ENCODE results near the gene IL20. TPM values are rescaled to one million over a fixed set of nuclear protein-coding genes. Genes with fewer than 3 reads are reported as not detected.

Gene IL20, protein sequence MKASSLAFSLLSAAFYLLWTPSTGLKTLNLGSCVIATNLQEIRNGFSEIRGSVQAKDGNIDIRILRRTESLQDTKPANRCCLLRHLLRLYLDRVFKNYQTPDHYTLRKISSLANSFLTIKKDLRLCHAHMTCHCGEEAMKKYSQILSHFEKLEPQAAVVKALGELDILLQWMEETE
- not detected in 2 replicates for total RNA-seq
- polyA plus RNA-seq (2012): not detected

DNA sequence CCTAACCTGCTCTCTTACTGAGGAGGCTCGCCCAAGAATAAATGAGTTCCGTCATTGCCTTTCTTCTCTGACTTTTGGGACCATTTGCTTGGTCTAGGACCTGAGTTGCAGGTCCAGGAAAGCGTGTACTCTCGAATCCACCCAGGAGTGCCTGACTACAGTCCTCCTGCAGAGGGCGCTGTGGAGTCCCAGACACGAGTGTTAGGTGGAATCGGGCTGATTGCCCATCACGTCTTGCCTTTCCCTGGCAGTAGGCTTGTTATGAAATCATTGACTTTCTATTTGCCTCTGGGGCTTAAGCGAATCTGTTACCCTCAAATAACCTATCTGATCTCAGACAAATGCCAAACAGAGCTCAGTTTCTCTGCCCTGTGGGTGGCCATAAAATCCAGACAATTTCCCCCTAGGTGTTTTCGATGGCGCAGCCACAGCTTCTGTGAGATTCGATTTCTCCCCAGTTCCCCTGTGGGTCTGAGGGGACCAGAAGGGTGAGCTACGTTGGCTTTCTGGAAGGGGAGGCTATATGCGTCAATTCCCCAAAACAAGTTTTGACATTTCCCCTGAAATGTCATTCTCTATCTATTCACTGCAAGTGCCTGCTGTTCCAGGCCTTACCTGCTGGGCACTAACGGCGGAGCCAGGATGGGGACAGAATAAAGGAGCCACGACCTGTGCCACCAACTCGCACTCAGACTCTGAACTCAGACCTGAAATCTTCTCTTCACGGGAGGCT, at the start of gene IL20:
IL20 (plus strand) TSS at position 685 of the 733 bp plus-strand sequence. CDS start 230 bp downstream, outside the sequence.
- peak; percentile 78 for DNase-seq (ENCODE audit: low read depth)

DNA sequence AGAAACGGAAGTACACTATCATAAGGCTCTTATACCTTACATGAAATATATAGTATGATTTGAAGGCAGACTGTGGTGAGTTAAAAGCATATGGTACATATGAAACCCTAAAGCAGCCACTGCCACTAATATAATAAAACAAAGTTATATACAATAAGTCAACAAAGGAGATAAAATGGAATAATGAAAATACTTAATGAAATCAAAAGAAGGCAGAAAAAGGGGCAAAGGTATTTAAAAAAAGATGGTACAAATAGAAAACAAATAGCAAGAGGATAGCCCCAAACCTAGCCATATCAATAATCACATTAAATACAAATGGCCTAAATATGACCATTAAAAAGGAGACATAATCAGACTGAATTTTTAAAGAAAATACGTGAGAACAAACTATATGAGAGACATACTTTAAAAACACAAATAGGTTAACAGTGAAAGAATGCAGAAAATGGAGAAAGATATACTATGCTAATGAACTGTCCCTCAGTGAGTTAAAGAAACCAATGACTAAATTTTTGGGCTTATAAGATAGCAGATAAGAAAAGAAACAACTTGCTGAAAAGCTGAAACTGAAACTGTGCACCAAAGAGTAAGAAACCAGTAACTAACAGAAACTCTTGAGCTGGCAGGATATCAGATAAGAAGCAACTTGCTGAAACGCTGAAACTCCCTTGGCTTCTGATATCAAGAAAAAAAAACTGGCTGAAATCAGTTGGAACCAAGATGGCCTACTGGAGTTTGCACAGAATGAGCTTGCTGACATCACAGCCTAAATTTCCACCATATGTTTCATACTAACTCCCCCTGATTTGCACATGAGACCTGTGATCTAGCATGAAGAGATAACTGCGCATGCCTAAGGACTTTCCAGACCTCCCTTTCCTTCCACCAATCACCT, 48.8 kb upstream of the IL20 start:
- DNase-seq (ENCODE audit: low read depth): no peak

DNA sequence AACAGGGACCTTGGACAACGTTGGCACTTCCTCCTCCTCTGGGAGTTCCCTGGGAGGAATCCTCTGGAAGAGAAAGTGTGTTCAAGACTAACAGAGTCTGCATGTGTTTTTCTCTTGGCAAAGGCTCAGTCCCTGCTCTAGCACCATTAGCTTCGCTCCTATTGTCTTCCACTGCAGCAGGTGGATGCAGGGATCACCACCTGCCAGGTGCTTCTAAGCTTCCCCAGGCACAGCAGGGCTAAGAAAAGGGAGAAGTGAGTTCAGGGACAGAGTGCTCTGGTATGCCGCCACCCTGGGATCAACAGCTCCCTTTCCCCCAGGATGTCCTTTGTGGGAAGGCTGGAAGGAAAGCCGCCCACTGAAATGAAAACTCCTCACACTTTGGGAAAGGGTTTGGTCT, 43.9 kb upstream of the IL20 start:
- DNase-seq (ENCODE audit: low read depth): no peak

DNA sequence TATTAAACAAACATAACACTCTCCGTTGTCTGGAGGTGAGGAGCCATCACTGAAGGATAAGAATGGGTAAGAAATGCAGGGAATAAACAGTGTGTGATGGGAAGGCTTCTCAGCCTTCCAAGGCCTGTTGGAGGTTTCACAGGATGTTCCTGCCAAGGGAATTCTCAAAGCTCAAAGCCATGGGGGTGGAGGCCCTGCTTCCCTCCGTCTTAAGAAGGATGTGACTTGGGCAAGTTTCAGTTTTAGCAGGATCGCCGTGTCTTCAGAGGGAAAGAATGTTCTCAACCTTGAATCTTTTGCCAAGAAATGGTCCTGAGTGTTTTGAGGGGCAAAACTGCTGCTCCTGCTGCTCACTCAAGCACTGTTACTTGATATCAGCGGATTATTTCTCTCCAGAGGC, 41.7 kb upstream of the IL20 start:
- DNase-seq (ENCODE audit: low read depth): no peak

DNA sequence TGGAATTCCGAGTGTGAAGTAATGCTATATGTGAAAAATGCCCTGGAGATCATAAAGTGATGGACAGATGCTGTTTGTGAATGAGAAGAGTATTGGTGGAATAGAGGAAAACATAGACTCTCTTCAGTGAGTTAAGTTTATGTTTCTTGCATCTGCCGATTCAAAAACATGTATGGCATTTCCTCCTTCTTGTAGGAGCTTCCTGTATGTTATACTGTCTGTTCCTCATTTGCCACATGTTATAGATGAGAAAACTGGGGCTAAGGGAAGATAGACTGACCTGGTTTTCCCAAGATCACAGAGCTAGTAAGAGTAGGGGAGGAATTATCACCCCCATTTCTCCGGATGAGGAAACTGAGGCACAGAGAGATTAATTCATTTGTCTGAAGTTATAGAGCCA, 41.1 kb upstream of the IL20 start:
- no peak for DNase-seq (ENCODE audit: low read depth)

DNA sequence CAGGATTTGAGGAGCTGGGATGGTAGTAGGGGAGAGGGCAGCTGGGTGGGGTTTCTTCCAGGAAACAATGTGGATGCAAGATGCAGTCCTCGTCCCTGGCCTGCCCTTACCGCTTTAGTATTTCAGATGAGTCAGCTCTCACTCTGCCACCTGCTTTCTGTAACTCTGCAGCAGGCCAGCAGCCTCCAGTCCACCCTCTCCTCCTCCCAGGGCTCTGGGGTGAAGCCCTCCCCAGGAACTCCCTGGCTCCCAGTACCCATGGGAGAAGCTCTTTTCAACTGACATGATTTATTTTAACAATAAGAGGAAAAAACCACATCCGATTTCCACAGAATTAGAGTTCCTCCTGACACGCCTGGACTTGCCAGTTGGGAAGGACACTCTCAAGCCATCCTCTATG, 39.0 kb upstream of the IL20 start:
- peak; percentile 68 for DNase-seq (ENCODE audit: low read depth)

DNA sequence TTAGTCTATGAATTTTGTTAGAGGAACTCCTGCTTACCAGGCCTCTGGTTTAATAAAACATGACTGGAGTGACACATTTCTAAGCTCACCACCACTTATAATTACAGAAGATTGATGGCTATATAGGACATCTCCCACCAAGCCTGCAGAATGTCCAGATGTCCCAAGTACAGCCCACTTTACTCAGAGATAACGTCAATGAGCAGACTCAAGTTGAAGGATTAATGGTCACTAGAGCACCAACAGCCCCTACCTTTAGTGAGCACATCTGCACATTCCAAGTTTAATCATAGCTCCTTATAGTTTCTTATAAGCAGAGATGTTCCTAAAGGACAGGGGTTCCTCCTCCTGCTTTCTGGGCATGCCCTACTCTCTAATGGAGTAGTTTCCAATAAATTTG, 37.4 kb upstream of the IL20 start:
- no peak for DNase-seq (ENCODE audit: low read depth)

DNA sequence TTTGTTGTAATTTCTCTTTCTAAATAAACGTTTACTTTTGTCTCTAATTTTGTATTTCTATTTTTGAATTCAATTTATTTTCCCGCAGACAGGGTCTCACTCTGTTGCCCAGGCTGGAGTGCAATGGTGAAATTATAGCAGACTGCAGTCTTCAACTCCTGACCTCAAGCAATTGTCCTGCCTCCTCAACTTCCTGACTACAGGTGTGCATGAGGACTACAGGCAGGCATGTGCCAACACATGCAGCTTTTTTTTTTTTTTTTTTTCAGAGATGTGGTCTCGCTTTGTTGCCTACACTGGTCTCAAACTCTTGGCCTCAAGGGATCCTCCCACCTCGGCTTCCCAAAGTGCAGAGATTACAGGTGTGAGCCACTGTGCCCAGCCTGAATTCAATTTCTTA, 36.7 kb upstream of the IL20 start:
- no peak for DNase-seq (ENCODE audit: low read depth)

DNA sequence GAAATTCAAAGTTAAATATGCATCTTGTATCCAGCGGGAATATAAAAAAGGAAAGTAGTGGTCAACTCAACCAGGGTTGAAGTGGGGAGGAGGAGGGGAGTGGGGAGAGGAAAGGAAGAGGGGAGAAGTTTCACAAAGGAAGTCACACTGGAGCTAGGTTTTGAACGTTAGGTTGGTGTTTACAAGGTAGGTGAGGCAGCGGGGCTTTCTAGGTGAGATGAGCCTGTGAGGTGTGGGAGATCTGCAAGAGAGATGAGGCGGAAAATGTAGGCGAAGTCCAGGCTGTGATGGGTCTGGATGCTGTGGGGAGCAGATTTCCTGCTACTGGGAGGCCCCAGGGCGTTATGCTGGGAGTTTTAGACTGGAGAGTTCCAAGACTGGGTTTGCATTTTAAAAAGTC, 36.1 kb upstream of the IL20 start:
- DNase-seq (ENCODE audit: low read depth): no peak

DNA sequence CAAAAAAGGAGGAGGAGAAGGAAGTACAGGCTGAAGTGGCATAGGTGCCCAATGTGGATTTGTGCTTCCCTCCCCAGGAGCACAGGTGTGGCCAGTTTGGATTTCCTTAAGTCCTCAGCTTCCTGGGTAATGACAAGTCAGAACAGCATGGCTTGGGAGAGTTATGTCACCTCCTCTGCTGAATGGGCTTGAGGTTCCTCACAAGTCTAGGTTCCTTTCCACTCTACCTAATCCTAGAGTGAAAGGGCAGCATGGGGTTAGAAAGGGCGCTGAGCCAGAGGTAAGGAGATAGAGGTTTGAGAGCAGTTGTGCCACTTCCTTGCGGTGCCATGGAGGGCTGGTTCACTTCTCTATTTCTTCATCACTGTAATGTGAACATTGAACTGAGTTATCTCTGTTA, 35.5 kb upstream of the IL20 start:
- no peak for DNase-seq (ENCODE audit: low read depth)

DNA sequence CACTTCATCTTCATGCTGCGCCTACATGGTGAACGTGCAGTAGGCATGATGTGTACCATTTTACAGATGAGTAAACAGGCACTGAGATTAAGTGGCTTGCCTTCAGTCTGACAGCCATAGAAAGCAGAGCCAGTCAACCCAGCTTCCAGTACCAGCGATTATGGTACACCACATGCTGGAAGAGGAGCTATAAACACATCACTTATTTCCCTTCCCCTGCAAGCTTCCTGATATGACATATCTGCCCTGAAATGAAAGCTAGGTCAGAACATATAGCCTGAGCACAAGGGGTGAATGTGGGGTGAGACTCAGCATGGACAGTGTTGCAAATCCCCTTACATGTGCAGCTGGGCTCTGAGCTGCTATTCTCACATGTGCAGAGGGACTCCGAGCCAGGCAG, 33.8 kb upstream of the IL20 start:
- no peak for DNase-seq (ENCODE audit: low read depth)

DNA sequence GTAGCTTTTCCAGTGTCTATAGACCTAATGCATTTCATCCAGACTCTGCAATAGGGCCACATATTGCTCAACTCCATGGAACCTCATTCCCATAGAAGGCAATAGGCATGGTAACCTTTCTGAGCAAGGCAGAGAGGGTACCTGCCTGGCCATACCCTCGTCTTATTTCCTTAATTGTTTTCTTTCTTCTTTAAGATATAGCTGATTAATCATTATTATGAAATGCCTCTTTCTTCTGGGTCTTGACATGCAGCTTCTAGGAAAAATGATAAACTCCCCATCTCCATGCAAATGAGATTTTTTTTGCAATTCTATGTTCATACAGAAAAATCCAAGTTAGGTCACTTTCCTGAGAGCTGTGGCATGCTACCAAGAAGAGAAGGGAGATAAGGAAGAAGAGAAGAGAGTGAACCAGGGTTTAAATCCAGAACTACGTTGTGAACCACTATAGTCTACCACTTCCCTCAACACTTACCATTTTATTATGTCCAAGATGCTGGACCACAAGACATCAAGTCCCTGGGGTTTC, 33.0 kb upstream of the IL20 start:
- DNase-seq (ENCODE audit: low read depth): no peak

DNA sequence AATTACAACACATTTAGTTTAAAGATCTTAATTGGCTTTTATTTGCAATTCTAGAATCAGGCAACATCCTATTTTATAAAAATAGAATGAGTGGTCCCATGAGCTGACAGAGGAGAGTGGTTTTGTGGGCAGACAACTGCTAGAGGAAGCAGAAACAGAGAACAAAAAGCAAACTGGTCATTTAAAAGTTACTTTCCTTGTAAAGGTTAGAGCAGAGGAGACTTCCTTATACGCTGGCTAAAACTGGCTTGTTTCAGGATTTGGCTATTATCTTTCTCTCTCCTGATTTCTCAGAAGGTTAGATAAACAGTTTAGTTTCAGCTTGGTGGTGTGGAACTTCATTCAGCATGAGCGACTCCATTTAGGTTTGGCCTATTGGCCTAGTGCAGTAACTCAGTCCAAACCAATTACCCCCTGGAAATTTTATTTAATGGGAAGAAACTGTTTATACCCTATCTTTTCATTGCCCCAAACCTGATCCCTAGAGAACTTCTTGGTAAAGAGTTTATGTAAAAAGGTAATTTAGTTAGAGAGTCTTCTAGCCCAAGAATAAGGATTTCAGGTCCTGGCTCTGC, 32.2 kb upstream of the IL20 start:
- no peak for DNase-seq (ENCODE audit: low read depth)

DNA sequence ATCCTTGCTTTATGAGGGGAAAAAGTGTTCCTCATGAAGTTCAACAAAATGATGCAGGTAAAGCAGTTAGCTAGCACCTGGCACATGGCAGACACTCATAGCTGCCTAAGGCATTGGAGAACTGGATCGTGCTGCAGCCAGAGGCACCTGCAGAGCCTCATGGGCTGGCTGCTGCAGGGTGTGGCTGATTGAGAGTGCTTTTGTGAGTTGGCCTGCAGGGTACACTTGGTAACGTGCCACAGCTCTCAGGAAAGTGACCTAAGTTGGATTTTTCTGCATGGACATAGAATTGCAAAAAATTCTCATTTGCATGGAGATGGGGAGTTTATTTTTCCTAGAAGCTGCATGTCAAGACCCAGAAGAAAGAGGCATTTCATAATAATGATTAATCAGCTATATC, 31.6 kb upstream of the IL20 start:
- DNase-seq (ENCODE audit: low read depth): no peak

DNA sequence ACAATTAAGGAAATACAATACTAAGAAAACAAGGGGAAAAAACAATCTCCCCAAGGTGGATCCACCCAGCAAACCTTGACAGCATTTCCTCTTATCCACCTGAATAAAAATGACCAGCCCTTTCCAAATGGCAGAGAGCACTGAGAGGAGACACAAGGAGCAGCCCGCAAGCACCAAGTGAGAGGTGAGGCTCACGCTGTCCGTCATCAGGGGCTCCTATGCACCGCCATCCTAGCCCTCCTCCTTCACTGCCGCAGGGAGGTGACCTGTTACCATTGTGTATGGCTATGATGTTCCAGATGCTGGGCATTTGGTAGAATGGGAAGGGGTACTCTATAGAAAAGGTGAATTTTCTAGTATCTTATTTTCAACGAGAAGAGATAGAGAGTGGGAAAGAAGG, 31.2 kb upstream of the IL20 start:
- DNase-seq (ENCODE audit: low read depth): no peak

DNA sequence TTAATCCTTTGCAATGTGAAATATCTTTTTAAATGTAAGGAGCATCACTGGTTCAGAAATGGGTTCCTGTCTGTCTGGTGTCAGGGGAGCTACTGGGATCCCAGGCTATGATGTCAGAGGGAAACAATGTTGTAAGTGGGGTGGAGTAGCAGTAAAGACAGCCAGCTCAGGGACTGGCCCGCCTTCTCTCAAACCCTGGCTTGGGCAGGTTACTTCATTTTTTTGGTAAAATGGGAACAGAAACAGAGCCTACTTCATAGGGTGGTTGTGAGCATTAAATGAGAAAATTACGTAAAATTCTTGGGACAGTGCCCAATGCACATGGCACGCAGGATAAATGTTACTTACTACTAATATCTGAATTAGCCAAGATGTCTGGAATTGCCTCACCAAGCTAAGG, 30.7 kb upstream of the IL20 start:
- DNase-seq (ENCODE audit: low read depth): peak; percentile 24

DNA sequence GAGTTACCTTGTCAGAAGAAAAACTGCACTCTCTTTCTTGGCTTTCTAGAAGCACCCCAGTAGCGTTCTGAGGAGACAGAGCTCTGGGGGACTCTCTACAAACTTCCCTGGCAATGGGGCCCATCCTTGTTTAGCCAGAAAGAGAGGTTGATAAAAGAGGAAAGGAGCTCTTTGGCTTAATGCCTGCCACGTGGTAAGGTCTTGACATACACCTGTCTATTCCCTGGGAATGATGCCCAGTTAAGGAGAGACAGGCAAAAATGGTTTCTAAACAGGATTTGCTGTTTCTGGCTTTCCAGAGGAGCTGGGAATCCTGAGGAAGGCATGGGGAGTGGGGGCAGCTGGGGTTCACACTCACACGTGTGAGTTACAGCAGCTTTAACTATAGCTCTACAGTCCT, 30.2 kb upstream of the IL20 start:
- DNase-seq (ENCODE audit: low read depth): peak; percentile 60

DNA sequence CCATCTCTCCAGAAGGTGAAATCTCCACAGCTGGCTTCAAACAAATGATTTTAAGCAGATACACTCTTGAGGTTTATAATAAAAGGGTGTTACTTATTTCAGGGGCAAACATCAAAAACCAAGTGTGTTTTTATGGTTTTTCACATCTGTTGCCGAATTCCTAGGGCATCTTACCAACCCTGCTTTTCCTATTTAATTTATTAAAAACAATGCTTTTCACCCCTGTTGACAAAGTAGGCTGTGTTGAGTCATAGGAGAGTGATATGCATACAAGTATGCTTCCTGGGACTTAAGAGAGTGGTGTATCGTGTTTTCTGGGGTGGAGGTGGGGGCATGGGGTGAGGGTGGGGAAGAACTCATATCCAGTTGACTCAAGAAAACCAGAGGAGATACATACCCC, 29.3 kb upstream of the IL20 start:
- peak; percentile 47 for DNase-seq (ENCODE audit: low read depth)

DNA sequence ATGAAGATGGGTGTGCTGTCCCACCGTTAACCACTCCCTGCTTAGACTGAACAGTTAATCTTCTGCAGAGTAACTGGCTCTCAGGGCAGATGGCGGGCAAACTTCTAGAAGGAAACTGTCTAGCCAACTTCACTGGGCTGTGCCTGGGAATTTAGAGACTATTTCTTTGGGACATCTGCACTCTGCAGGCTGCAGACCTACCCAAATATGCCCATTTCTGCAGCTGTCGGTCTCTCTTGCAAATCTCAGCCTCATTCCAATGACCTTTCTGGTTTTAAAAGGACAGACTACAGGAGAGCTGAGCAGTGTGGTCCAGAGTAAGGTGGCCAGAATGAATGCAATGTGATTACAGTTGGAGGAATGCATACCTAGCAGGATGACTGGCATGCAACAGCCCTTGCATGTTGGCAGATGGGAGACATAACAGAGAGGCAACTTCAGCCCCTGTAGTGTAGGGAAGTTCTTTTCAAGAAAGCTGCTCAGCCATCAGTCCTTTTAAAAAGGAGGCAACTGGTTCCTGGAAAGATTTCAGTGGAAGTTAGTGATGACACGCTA, 26.3 kb upstream of the IL20 start:
- peak; percentile 24 for DNase-seq (ENCODE audit: low read depth)

DNA sequence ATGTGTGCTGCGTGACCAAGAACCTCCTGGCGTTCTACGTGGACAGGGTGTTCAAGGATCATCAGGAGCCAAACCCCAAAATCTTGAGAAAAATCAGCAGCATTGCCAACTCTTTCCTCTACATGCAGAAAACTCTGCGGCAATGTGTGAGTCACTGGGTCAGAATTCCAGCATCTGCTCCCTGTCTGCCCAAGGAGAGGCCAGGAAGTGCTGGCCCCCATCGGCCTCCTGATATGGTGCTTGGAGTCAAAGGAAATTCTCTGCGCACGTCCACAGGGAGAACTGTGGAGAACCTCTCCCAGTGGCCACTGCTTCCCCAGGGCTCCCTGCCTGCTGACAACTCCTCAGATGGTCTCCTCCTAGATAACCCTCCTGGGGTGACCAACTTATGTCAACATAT, 25.6 kb upstream of the IL20 start:
- peak; percentile 83 for DNase-seq (ENCODE audit: low read depth)

DNA sequence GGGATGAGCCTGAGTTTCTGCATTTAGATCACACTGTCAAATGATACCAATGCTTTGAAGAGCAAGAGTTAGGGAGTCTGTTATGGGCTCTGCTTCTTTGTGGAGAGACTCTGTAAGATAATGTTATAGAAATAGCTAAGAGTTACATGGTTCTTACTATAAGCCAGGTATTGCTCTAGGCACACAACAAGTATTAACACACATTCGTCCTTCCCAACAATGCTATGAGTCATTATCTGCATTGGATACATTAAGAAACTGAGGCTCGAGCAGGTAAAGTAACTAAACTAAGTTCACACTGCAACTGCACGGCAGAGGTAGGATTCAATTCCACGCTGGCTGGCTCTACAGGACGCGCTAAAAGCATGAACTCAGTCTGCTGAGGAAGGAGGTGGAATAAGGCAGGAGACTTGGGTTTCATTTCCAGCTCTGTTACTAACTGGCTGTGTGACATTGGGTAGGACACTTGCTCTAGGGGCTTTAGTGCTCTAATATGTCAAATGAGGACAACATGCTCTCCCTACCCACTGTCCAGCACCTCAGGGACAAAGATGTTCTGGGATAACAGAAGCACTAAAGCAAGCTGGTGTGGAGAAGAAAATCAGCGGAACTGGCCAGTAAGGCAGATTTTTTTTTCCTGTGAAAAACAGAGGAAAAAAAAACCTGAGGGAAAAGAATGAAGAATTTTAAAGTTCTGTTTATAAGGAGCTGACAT, 23.7 kb upstream of the IL20 start:
- DNase-seq (ENCODE audit: low read depth): no peak

All from myocyte (in vitro differentiated cells).